ENCODE measurements around the gene MEI1. TPM values are rescaled to one million over a fixed set of nuclear protein-coding genes. Genes with fewer than 3 reads are reported as not detected.

The MEI1 gene
- total and polyA plus RNA-seq, 9 of the 15 experiments (the other 6 are each of a cell fraction or from before 2014, with no cell fraction given): 0.08 to 0.68 (median 0.18) TPM; not detected in 2

- TF ChIP-seq THAP7 (CRISPR knock-in tag; IDR thresholded peaks at IDR 0.05) (no peak), HMBOX1 (IDR thresholded peaks at IDR 0.05) (peak; percentile 38; the same call in 1 of the 2 replicates), TCF7 (IDR thresholded peaks at IDR 0.05; ENCODE audit: borderline replicate concordance) (no peak), RAD21 (CRISPR knock-in tag; conservative IDR thresholded peaks at IDR 0.05 in 1 of 2, IDR thresholded peaks at IDR 0.05 in 1 of 2) (peak; percentile 41 to 73), PTRF (tag; IDR thresholded peaks at IDR 0.05) (no peak), YY1 (IDR thresholded peaks at IDR 0.05; ENCODE audit: borderline replicate concordance in 1 of 3, control insufficient read depth in 1 of 3, extremely low read depth in 1 of 3, insufficient read depth in 3 of 3, insufficient read length in 1 of 3, insufficient replicate concordance in 2 of 3, low read depth in 1 of 3, low read length in 2 of 3) (peak in 1 of 3 experiments; percentile 19), KLF10 (CRISPR knock-in tag; IDR thresholded peaks at IDR 0.05) (no peak), SETDB1 (IDR thresholded peaks at IDR 0.05; ENCODE audit: low read length) (no peak)
- TF ChIP-seq, protein P1, sequence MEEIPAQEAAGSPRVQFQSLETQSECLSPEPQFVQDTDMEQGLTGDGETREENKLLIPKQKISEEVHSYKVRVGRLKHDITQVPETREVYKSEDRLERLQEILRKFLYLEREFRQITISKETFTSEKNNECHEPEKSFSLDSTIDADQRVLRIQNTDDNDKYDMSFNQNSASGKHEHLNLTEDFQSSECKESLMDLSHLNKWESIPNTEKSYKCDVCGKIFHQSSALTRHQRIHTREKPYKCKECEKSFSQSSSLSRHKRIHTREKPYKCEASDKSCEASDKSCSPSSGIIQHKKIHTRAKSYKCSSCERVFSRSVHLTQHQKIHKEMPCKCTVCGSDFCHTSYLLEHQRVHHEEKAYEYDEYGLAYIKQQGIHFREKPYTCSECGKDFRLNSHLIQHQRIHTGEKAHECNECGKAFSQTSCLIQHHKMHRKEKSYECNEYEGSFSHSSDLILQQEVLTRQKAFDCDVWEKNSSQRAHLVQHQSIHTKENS (CRISPR knock-in tag; IDR thresholded peaks at IDR 0.05): no peak
Measured at GRCh38 chr22:41746567-41747400, 47.5 kb downstream of the MEI1 start (continued).

All from K562 (cell line).